H1 (cell line): ENCODE data around the gene CEP104.

Source experiments
- CEBPB ChIP-seq: IDR thresholded peaks from 2 replicates; pipeline ENCODE4 v1.6.1; 2012; ENCODE audit warnings: low read depth, low read length
- CREB1 ChIP-seq: IDR thresholded peaks from 2 replicates; pipeline ENCODE4 v1.6.1; 2012; ENCODE audit warnings: inconsistent platforms
- CTCF ChIP-seq, 3 experiments: IDR thresholded peaks; 1 replicate in 2 of 3; 2 replicates in 1 of 3; pipeline versions ENCODE4 v1.5.1 to v1.6.1; 2011; ENCODE audit warnings: low read length in 3 of 3, mild to moderate bottlenecking in 3 of 3, inconsistent platforms in 2 of 3, low read depth in 1 of 3, moderate library complexity in 1 of 3; ENCODE audit not compliant: insufficient read depth in 1 of 3; ENCODE audit errors: control extremely low read depth in 1 of 3
- EP300 ChIP-seq, 2 experiments: IDR thresholded peaks; 1 replicate in 1 of 2; 2 replicates in 1 of 2; pipeline ENCODE4 v1.6.1; 2011 to 2012; ENCODE audit warnings: low read depth in 2 of 2, low read length in 2 of 2, mild to moderate bottlenecking in 2 of 2, borderline replicate concordance in 1 of 2, inconsistent platforms in 1 of 2, moderate library complexity in 1 of 2
- EZH2 ChIP-seq: fragments of 200-600 bp; sonication (generic); IDR thresholded peaks from 2 replicates; pipeline ENCODE4 v1.7.1; 2012; ENCODE audit warnings: low read depth, mild to moderate bottlenecking, moderate library complexity, low read length, inconsistent platforms; ENCODE audit not compliant: severe bottlenecking
- POLR2A ChIP-seq, 2 experiments: IDR thresholded peaks; 1 replicate in 1 of 2; 2 replicates in 1 of 2; pipeline ENCODE4 v1.6.1; 2011; ENCODE audit warnings: low read depth in 2 of 2, low read length in 2 of 2, mild to moderate bottlenecking in 2 of 2; ENCODE audit errors: control extremely low read depth in 1 of 2
- POLR2AphosphoS5 ChIP-seq: IDR thresholded peaks from 2 replicates; pipeline ENCODE4 v1.6.1; 2011; ENCODE audit warnings: low read depth, low read length
- RAD21 ChIP-seq, 2 experiments: IDR thresholded peaks in 1 of 2; conservative IDR thresholded peaks in 1 of 2; 2 replicates each; pipeline ENCODE4 v1.6.1; 2011; ENCODE audit warnings: low read depth in 2 of 2, low read length in 2 of 2, improper control_type of control experiment in 1 of 2, inconsistent platforms in 1 of 2, mild to moderate bottlenecking in 1 of 2, moderate library complexity in 1 of 2
- RFX5 ChIP-seq: IDR thresholded peaks from 2 replicates; pipeline ENCODE4 v1.6.1; 2011; ENCODE audit warnings: low read depth, low read length, improper control_type of control experiment, borderline replicate concordance
- RNF2 ChIP-seq: fragments of 200-900, 300-1000 bp; sonication (generic); IDR thresholded peaks from 2 replicates; pipeline ENCODE4 v1.7.1; 2016; ENCODE audit warnings: borderline replicate concordance, low read depth, mild to moderate bottlenecking, antibody characterized with exemption, low read length; ENCODE audit not compliant: poor library complexity, severe bottlenecking; ENCODE audit errors: missing control alignments
- SIX5 ChIP-seq: IDR thresholded peaks from 2 replicates; pipeline ENCODE4 v1.6.1; 2011; ENCODE audit warnings: mild to moderate bottlenecking, low read depth, low read length
- SP1 ChIP-seq: IDR thresholded peaks from 2 replicates; pipeline ENCODE4 v1.6.1; 2011; ENCODE audit warnings: low read depth, low read length
- TEAD4 ChIP-seq: IDR thresholded peaks from 2 replicates; pipeline ENCODE4 v1.6.1; 2012; ENCODE audit warnings: low read depth, low read length, inconsistent platforms, mixed read lengths
- ZNF274 ChIP-seq: IDR thresholded peaks from 2 replicates; pipeline ENCODE4 v1.7.0; 2012; ENCODE audit warnings: low read length, borderline replicate concordance; ENCODE audit errors: extremely low read depth

- no peak for TF ChIP-seq TEAD4
- TF ChIP-seq EP300 (IDR thresholded peaks at IDR 0.05; ENCODE audit: borderline replicate concordance in 1 of 2, low read depth in 2 of 2, low read length in 2 of 2): no peak
- TF ChIP-seq CTCF (IDR thresholded peaks at IDR 0.05; ENCODE audit: control extremely low read depth in 1 of 3, insufficient read depth in 1 of 3, low read depth in 1 of 3, low read length in 3 of 3): no peak
- no peak for TF ChIP-seq SIX5
- TF ChIP-seq RAD21 (IDR thresholded peaks at IDR 0.05 in 1 of 2, conservative IDR thresholded peaks at IDR 0.05 in 1 of 2; ENCODE audit: low read depth in 2 of 2, low read length in 2 of 2): no peak
- TF ChIP-seq POLR2AphosphoS5: no peak
- TF ChIP-seq EZH2: no peak
- TF ChIP-seq RFX5: no peak
- no peak for TF ChIP-seq SP1
- TF ChIP-seq POLR2A (IDR thresholded peaks at IDR 0.05; ENCODE audit: control extremely low read depth in 1 of 2, low read depth in 2 of 2, low read length in 2 of 2): no peak
- no peak for TF ChIP-seq CREB1
- no peak for TF ChIP-seq RNF2
- TF ChIP-seq ZNF274: no peak
- TF ChIP-seq CEBPB: no peak
Observed at GRCh38 chr1:3871451-3871805, 14.4 kb upstream of the CEP104 start.
